T-helper 1 cell treated with Interleukin-12 subunit alpha and Interleukin-12 subunit beta and Interleukin-4 antibody, amounts not matched to agents 30 μg/mL and 1 μg/mL, for 36 hours (primary cell): Measurements from ENCODE around the gene PM20D2.

Source experiments
- H3K27ac Mint-ChIP-seq: one replicate; pipeline ENCODE4 v1.8.0; 2021; ENCODE audit warnings: mild to moderate bottlenecking, mixed read lengths
- H3K27me3 Mint-ChIP-seq: one replicate; pipeline ENCODE4 v1.8.0; 2021; ENCODE audit warnings: low read depth, mixed read lengths
- H3K36me3 Mint-ChIP-seq: one replicate; pipeline ENCODE4 v1.8.0; 2021; ENCODE audit warnings: low read depth, mixed read lengths
- H3K4me1 Mint-ChIP-seq: one replicate; pipeline ENCODE4 v1.8.0; 2021; ENCODE audit warnings: low read depth, mixed read lengths
- H3K4me3 Mint-ChIP-seq: one replicate; pipeline ENCODE4 v1.8.0; 2021; ENCODE audit warnings: mild to moderate bottlenecking, moderate library complexity, mixed read lengths
- H3K9me3 Mint-ChIP-seq: one replicate; pipeline ENCODE4 v1.8.0; 2021; ENCODE audit warnings: mixed read lengths

PM20D2 gene

DNA sequence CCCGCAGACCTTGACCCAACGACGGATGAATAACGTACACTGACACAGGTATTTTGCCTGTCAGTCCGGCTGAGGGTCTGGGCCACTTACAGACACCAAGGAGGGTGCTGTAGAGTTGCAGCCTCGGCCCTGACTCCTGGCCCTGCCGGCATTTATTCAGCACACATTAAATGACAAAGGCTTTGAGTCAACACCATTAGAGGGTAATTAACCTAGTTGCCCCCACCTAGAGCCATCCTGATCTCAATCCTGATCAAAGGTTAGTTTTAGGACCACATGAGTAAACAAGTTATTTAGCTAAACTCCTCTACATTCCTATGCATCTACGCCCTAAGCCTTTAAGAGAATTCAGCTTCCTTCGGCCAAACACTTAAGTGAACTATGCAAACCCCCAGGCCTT, 11.9 kb upstream of the PM20D2 start:
- Mint-ChIP-seq H3K4me1 (no peaks in the 10 kb centered on the region), H3K36me3 (no peaks in the 10 kb centered on the region), H3K27me3 (no peaks in the 10 kb centered on the region), H3K9me3 (peaks cover under 1% of the 10 kb centered on the region), H3K4me3 (no peak overlapping the region), H3K27ac (no peak overlapping the region)

DNA sequence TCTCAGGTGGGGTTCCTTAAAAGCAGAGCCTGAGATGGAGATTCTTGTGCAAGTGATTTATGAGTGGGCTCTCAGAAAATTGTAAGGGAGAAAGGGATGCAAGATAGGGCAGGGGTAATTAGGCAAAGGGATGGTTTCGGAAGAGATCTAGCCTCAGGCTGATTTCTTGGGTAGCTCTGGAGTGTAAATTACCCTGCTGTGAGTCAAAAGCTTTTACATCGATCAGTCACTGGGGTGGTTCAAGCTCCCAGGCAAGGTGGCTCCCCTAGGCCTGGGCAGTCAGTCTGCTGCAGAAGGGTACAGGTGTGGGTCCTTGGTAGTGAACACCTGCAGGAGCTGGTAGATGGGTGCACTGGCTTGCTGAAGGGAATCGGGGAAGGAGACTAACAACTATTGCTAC, 11.1 kb upstream of the PM20D2 start:
- H3K9me3 Mint-ChIP-seq: no peaks in the 10 kb centered on the region
- no peaks in the 10 kb centered on the region for H3K4me1 Mint-ChIP-seq
- no peak overlapping the region for H3K4me3 Mint-ChIP-seq
- no peaks in the 10 kb centered on the region for H3K36me3 Mint-ChIP-seq
- H3K27me3 Mint-ChIP-seq: no peaks in the 10 kb centered on the region
- H3K27ac Mint-ChIP-seq: no peak overlapping the region

DNA sequence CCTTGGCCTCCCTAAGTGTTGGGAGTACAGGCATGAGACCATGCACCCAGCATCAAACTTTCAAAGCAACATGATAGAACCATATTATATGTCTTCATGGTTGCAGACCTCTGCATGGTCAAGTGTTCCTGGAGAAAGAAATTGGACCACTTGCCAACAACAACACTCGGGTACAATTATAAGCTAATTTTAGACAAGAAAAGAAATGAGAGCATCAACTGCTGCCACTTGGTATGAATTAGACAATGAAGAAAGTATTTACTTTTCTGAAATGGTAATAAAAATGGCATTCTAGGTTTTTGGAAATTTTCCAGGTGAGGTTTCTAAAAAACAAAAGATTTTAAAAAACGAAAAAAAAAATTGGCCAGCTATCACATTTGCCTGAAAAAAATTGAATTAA, 7.7 kb upstream of the PM20D2 start:
- Mint-ChIP-seq H3K4me1 (no peaks in the 10 kb centered on the region), H3K9me3 (no peaks in the 10 kb centered on the region), H3K27me3 (peaks cover 8% of the 10 kb centered on the region), H3K4me3 (no peak overlapping the region), H3K27ac (no peak overlapping the region), H3K36me3 (no peaks in the 10 kb centered on the region)

DNA sequence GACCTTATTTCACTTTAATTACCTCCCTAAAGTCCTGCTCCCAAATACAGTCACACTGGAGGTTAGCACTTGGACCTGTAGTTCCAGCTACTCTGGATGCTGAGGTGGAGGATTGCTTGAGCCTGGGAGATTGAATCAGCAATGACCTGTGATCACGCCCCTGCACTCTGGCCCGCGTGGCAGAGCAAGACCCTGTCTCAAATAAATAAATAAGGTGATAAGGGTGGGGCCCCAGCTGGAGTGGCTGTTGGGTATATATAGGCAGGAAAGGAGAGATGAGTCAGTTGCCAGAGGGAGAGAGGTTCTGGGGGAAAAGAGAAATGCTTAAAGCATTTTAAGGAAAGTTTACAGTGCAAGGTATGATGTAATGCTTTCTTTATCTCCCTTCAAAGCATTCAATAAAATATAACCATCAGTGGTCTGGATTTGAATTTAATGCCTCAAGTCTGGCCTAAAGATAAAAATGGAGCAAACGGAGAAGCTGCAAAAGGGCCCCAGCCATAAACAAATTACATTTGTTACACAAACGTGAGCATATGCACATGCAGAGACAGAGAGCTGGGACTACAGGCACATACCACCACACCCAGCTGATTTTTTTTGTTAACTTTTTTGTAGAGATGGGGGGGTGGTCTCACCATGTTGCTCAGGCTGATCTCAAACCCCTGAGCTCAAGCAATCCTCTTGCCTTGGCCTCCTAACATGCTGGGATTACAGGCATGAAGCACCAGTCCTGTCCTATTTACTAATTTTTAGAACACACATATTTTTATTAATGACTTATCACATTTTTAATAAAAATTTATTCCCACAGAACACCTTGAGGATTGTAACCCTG, 6.1 kb upstream of the PM20D2 start:
- H3K4me3 Mint-ChIP-seq: no peak overlapping the region
- no peaks in the 10 kb centered on the region for H3K9me3 Mint-ChIP-seq
- H3K27ac Mint-ChIP-seq: no peak overlapping the region
- H3K4me1 Mint-ChIP-seq: no peaks in the 10 kb centered on the region
- H3K27me3 Mint-ChIP-seq: peaks cover 19% of the 10 kb centered on the region
- no peaks in the 10 kb centered on the region for H3K36me3 Mint-ChIP-seq

DNA sequence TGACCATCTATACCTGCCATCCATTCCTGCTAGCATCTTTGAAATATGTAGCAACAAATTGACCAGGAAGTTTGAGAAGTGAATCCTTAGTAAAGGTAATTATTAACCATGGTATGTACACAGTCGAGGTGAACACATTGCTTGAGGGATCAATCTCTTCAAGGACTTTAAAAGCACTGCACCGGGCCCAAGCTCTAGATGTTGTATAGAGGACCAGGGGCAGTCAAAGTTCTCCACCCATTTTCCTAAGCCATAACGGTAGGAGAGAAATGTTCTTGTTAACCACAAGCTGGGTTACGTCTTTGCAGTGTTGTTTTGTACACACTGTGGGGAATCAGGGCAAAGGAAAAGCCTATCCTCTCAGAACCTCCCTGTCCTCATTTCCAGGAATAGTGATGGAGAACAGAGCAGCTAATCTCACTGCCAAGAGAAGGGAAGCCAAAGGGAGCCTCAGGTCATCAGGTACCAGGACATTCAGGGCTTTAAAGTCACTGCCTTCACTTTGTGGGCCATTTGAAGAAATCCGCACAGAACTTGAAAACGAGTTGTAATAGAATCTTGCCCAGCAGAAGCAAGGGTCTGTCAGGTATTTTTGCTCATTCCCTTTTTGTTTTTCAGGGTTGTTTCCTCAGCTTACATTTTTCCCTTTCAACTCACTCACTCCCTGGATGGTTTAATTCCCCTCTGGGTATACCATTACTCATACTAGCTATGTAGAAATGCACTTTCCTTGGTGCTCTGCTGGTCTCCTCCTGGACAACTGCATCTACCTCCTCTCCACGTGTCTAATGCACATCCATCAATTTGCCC, 5.3 kb upstream of the PM20D2 start:
- Mint-ChIP-seq H3K4me3 (no peak overlapping the region), H3K4me1 (no peaks in the 10 kb centered on the region), H3K27me3 (peaks cover 22% of the 10 kb centered on the region), H3K9me3 (no peaks in the 10 kb centered on the region), H3K36me3 (no peaks in the 10 kb centered on the region), H3K27ac (no peak overlapping the region)

DNA sequence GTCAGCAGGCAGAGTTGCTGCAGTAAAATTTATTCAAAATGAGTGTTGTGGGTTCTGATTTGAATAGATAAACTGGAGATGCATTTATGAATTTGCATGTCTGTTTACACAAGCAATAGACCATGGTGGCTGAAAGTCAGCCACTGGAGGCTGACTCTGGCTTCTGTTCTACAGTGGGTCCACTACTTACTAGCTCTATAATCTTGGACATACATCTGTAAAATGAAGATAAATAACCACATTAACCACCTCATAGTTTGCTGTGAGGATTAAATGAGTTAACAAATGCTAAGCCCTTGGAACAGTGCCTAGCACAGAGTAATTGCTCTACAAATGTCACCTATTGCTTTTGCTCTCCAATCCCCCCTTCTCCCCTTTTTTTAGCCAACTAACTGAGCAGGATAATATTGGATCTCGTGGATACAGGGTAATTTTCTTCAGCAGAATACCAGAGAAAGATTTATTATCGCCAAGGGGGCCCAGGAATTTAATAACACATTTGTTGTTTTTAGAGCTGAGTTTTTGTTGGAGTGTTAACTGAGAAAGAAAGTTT, 1.4 kb upstream of the PM20D2 start:
- peaks cover 12% of the 10 kb centered on the region for H3K4me1 Mint-ChIP-seq
- H3K36me3 Mint-ChIP-seq: peaks cover 3% of the 10 kb centered on the region
- peaks cover 22% of the 10 kb centered on the region for H3K27me3 Mint-ChIP-seq
- no peak overlapping the region for H3K27ac Mint-ChIP-seq
- H3K4me3 Mint-ChIP-seq: no peak overlapping the region
- H3K9me3 Mint-ChIP-seq: no peaks in the 10 kb centered on the region

DNA sequence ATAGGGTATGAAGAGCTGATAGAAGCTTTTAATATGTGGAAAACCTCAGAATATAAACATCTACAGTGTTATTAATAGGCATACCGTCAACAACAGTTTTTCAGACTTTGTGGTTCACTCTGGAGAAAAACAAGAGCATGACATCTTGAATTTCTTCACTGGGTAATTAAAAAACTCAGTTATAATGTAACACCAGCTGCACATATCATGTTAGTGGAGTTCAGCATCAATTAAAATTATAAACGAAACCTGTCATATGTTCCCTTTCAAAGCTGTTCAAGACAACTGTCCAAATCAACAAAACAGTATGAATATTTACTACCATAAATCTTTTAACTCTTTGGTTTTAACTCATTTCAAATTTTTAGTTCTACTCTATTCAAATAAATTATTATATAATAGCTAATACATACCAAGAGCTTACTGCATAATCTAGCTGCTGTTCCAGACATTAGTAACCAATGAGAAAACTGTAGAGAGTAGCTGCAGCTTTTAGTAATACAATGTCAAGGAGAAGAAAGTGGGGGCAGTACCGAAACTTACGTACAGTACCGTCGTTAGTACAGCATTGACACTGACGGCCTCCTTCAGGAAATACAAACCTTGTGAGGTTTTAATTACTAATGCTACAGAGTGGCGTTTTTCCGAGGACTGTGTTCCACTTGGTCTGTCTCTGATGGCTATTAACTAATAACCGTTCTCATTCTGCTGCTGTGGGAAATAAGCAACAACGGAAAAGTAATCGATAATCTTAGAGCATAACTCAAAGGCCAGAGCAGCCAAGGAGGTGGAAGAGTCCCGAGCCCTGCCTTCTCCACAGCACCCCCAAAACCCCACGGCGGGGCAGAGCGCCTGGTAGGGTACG, 532 bp upstream of the PM20D2 start:
- H3K9me3 Mint-ChIP-seq: no peaks in the 10 kb centered on the region
- H3K27me3 Mint-ChIP-seq: peaks cover 22% of the 10 kb centered on the region
- H3K4me1 Mint-ChIP-seq: peaks cover 12% of the 10 kb centered on the region
- H3K36me3 Mint-ChIP-seq: peaks cover 5% of the 10 kb centered on the region
- H3K27ac Mint-ChIP-seq: peak overlapping the region; percentile 93
- H3K4me3 Mint-ChIP-seq: peak overlapping the region; percentile 91

DNA sequence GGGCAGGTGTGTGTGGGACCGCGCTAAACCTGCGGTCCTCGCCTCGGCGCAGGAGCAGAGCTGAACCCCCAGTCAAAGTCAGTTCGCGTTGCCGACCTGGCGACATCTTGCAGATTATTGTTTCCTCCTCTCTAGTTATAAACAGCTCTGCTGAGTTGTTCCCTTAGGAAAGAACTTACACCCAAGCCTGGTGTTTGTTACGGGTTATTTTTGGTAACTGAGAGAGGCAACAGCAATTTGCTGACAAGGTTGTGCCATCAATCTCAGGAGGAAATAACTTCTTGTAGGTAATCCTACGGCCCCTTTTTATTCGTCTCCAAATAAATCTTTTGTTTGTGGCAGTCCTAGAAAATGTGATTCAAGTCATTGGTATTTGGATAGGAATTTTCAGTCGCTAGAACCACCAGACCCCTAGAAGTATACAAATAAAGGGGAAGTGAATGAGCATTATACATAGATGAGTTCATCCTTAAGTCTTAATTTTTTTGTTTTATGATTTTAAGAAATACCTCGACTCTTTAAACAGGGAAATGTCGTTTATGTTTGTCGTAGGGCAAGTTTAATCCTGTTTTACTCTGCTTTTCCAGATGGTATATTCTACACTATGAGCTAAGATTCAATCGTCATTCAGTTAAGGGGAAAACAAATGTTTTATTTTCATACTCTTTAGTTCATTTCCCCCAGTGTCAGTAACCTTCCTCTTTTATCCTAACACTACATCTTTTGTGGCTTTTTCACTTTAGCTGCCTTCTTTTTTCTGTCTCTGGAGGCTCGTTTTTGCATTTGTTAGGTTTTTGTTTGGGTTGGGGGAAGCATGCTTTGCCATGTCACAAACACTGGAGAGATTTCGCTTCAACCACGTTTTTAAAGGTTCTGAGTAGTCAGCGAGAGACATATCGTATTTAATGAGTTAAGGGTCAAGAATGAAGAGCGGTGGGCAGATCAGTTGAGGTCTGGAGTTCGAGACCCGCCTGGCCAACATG, 1.2 kb downstream of the PM20D2 start:
- H3K27ac Mint-ChIP-seq: peak overlapping the region; percentile 39
- no peaks in the 10 kb centered on the region for H3K9me3 Mint-ChIP-seq

DNA sequence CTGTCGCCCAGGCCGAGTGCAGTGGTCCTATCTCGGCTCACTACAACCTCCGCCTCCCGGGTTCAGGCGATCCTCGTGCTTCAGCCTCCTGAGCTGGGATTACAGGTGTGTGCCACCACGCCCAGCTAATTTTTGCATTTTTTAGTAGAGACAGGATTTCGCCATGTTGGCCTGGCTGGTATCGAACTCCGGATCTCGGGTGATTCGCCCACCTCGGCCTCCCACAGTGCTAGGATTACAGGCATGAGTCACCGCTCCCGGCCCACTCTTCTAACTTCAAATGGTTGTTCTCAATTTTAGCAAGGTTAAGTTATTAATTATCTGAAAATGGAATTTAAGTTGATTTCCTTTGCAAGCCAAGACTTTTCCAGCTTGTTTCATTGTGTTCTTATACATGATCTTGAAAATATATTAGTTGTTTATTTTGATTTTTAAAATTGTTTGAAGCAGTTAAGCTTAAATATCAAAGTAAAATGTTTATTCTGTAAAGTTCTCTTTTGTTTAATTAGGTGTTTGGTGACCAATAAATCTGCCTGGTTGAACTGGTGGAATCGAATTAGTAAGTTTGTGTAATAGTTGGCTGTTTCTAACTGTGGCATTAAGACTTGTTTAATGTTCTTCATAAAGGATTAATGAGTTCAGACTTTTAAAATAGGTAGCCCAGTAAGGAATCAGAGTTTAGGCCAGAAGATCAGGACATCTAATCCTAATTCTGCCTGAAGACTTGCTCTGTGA, 2.3 kb downstream of the PM20D2 start:
- Mint-ChIP-seq H3K4me1 (peaks cover 12% of the 10 kb centered on the region), H3K4me3 (peak overlapping the region; percentile 40), H3K9me3 (no peaks in the 10 kb centered on the region), H3K27me3 (peaks cover 14% of the 10 kb centered on the region), H3K36me3 (peaks cover 5% of the 10 kb centered on the region), H3K27ac (no peak overlapping the region)

More for the DNA sequence above, 1.2 kb downstream of the PM20D2 start:
- H3K36me3 Mint-ChIP-seq: peaks cover 5% of the 10 kb centered on the region
- peaks cover 22% of the 10 kb centered on the region for H3K27me3 Mint-ChIP-seq
- H3K4me3 Mint-ChIP-seq: peak overlapping the region; percentile 64
- H3K4me1 Mint-ChIP-seq: peaks cover 12% of the 10 kb centered on the region

DNA sequence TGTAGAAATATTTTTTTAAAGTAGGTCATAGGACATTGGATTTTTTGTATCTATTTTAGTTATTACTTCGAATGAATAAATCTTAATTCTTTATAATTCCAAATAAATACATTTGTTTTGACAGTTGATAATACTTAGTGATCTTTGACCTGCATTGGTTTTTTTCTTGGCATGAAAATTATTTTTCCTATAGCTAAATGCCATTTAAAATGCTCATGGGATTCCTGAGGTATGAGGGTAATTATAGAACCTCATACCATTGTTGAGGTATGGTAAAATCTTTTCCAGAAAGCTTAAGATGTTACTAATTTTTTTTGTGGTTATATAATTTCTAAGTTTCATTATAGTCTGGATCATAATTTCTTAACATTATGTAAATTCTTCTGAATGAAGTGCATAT, 8.3 kb downstream of the PM20D2 start:
- H3K4me1 Mint-ChIP-seq: no peaks in the 10 kb centered on the region
- H3K36me3 Mint-ChIP-seq: peaks cover 6% of the 10 kb centered on the region
- H3K4me3 Mint-ChIP-seq: no peak overlapping the region

DNA sequence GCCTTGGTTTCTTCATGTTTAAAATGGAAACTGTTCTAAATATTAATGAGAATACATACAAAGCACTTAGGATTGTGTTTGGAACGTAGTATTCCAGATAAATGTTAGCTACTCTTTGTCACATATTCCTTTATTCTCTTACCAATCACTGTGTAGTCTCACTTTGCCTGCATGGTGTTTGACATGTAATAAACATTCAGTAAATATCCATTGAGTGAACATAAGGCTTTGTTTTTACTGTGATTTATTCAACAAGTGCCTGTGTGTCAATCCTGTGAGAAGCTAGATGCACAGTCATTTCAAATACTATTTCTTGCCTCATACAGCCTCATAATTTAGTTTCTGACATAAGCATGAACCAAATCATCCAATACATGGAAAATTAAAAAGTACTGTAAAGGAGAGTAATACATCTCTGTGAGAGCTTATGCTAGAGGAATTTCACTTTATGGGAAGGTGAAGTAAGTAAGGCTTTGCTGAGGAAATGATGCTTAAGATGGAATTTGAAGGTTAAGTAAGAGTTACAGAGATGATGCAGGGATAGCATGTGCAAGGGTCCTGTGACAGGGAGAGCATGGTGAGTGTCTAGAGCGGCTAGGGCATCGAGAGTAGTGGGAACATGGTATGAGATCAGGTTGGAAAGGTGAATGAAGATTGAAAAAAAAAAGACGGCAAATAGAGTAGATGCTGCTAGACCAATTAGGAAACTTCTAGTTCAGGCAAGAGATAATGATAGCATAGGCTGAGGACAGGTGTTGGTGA, 14.7 kb downstream of the PM20D2 start:
- H3K27me3 Mint-ChIP-seq: no peaks in the 10 kb centered on the region
- H3K4me3 Mint-ChIP-seq: no peak overlapping the region
- H3K36me3 Mint-ChIP-seq: peaks cover 12% of the 10 kb centered on the region
- no peaks in the 10 kb centered on the region for H3K4me1 Mint-ChIP-seq
- no peaks in the 10 kb centered on the region for H3K9me3 Mint-ChIP-seq
- no peak overlapping the region for H3K27ac Mint-ChIP-seq

More for the DNA sequence above, 8.3 kb downstream of the PM20D2 start:
- H3K9me3 Mint-ChIP-seq: no peaks in the 10 kb centered on the region
- no peak overlapping the region for H3K27ac Mint-ChIP-seq
- H3K27me3 Mint-ChIP-seq: no peaks in the 10 kb centered on the region

DNA sequence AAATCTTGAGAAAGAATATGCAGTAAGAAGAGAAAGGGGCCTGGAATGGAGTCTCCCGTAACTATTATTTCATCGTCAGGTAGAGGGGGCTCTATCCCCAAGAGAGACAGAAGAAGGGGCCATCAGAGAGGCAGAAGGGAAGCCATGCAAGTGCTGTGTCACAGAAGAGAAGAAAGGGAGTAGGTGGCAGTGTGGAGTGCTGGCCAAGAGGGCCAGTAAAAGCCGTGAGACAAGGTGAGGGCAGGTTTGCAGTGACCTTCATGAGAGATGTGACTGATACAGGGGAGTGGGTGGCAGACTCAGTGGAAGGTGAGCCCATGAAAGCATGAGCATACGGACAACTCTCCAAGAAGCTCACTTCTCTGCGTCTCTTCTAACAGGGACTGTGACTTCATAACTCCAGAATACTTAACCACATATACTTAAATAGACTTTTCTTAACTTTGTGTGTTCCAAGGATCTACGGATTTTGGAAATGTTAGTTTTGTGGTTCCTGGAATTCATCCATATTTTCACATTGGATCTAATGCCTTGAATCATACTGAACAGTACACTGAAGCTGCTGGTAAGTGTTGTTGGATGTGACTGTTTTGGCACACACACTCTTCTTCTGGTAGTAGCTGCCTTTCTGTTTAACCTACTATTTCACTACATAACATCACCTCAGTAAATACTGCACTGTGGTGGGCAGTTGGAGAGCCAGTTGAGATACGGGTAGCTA, 15.6 kb downstream of the PM20D2 start:
- Mint-ChIP-seq H3K4me3 (no peak overlapping the region), H3K27ac (no peak overlapping the region), H3K36me3 (peaks cover 12% of the 10 kb centered on the region), H3K27me3 (no peaks in the 10 kb centered on the region), H3K4me1 (no peaks in the 10 kb centered on the region), H3K9me3 (no peaks in the 10 kb centered on the region)
